Mammary epithelial cell (primary cell): ENCODE measurements around the gene DGKQ.
"Not testable (repeated sequence)": the region's sequence is repeated elsewhere in the genome, so short reads cannot be mapped to it uniquely, and the experiment has no call there.

ENCODE experiments used
- EZH2 ChIP-seq: IDR thresholded peaks from 2 replicates; pipeline ENCODE4 v1.6.1; 2012; ENCODE audit warnings: low read length, inconsistent platforms, borderline replicate concordance
- TF ChIP-seq, protein P1 (sequence below), 2 donors: IDR thresholded peaks in 1 of 2; conservative IDR thresholded peaks in 1 of 2; 2 replicates each; pipeline ENCODE4 v1.5.1; 2011 to 2012; ENCODE audit warnings: inconsistent platforms in 2 of 2, low read length in 2 of 2, mild to moderate bottlenecking in 2 of 2, control low read depth in 1 of 2, low read depth in 1 of 2; ENCODE audit not compliant: insufficient read depth in 1 of 2; ENCODE audit errors: extremely low read depth in 1 of 2

GRCh38 chr4:918591-918990 lies 54.8 kb downstream of the DGKQ start:
- TF ChIP-seq, protein P1, sequence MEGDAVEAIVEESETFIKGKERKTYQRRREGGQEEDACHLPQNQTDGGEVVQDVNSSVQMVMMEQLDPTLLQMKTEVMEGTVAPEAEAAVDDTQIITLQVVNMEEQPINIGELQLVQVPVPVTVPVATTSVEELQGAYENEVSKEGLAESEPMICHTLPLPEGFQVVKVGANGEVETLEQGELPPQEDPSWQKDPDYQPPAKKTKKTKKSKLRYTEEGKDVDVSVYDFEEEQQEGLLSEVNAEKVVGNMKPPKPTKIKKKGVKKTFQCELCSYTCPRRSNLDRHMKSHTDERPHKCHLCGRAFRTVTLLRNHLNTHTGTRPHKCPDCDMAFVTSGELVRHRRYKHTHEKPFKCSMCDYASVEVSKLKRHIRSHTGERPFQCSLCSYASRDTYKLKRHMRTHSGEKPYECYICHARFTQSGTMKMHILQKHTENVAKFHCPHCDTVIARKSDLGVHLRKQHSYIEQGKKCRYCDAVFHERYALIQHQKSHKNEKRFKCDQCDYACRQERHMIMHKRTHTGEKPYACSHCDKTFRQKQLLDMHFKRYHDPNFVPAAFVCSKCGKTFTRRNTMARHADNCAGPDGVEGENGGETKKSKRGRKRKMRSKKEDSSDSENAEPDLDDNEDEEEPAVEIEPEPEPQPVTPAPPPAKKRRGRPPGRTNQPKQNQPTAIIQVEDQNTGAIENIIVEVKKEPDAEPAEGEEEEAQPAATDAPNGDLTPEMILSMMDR (conservative IDR thresholded peaks at IDR 0.05 in 1 of 2, IDR thresholded peaks at IDR 0.05 in 1 of 2; ENCODE audit: extremely low read depth in 1 of 2, insufficient read depth in 1 of 2, low read depth in 1 of 2, low read length in 2 of 2): not testable (repeated sequence)
- not testable (repeated sequence) for TF ChIP-seq EZH2
